Measurements from ENCODE around the gene SIRPG. TPM values are rescaled to one million over a fixed set of nuclear protein-coding genes. Genes with fewer than 3 reads are reported as not detected.

SIRPG gene
- total and polyA plus RNA-seq, 2 of the 13 experiments (the other 11 are each of a cell fraction or from before 2014, with no cell fraction given): not detected

GRCh38 chr20:1636621-1637020 is 21.0 kb downstream of the SIRPG start (continued):
- no peak for TF ChIP-seq GATAD1 (CRISPR knock-in tag; IDR thresholded peaks at IDR 0.05)
- no peak for TF ChIP-seq SRSF4 (IDR thresholded peaks at IDR 0.05; ENCODE audit: low read depth, low read length, poor library complexity, severe bottlenecking)
- no peak for TF ChIP-seq ZNF441 (CRISPR knock-in tag; IDR thresholded peaks at IDR 0.05; ENCODE audit: borderline replicate concordance)
- TF ChIP-seq ZNF232 (CRISPR knock-in tag; IDR thresholded peaks at IDR 0.05; ENCODE audit: borderline replicate concordance): no peak
- TF ChIP-seq SOX13 (IDR thresholded peaks at IDR 0.05): peak; percentile 68; the same call in 1 of the 2 replicates
- TF ChIP-seq SOX13 (CRISPR knock-in tag; conservative IDR thresholded peaks at IDR 0.05 in 1 of 2, IDR thresholded peaks at IDR 0.05 in 1 of 2): peak in 1 of 2 experiments; percentile 92; a peak in 2 of 4 replicates
- TF ChIP-seq ATM (IDR thresholded peaks at IDR 0.05; ENCODE audit: borderline replicate concordance): no peak
- no peak for TF ChIP-seq ZUFSP (CRISPR knock-in tag; IDR thresholded peaks at IDR 0.05; ENCODE audit: borderline replicate concordance)
- no peak for TF ChIP-seq ZNF7 (CRISPR knock-in tag; IDR thresholded peaks at IDR 0.05)
- TF ChIP-seq SSRP1 (CRISPR knock-in tag; IDR thresholded peaks at IDR 0.05): 0 out of 2 replicates have a peak, but pooled peaks have one; percentile 53
- peak; percentile 59 to 60; a peak in 2 of 4 replicates for TF ChIP-seq NR2F1 (CRISPR knock-in tag; IDR thresholded peaks at IDR 0.05)
- TF ChIP-seq ZNF138 (CRISPR knock-in tag; IDR thresholded peaks at IDR 0.05; ENCODE audit: low read depth): no peak
- no peak for TF ChIP-seq DDIT3 (CRISPR knock-in tag; IDR thresholded peaks at IDR 0.05)
- 0 out of 2 replicates have a peak, but pooled peaks have one; percentile 16 for TF ChIP-seq YEATS2 (CRISPR knock-in tag; IDR thresholded peaks at IDR 0.05; ENCODE audit: borderline replicate concordance)
- no peak for TF ChIP-seq HCFC1 (IDR thresholded peaks at IDR 0.05; ENCODE audit: low read depth, low read length)
- no peak for TF ChIP-seq DNMT3B (CRISPR knock-in tag; conservative IDR thresholded peaks at IDR 0.05)
- TF ChIP-seq NFKB2 (CRISPR knock-in tag; IDR thresholded peaks at IDR 0.05; ENCODE audit: borderline replicate concordance): no peak
- no peak for TF ChIP-seq ELK4 (CRISPR knock-in tag; IDR thresholded peaks at IDR 0.05; ENCODE audit: borderline replicate concordance)
- TF ChIP-seq ZNF432 (CRISPR knock-in tag; IDR thresholded peaks at IDR 0.05; ENCODE audit: borderline replicate concordance): no peak
- peak; percentile 65; the same call in 1 of the 2 replicates for TF ChIP-seq HMG20B (CRISPR knock-in tag; conservative IDR thresholded peaks at IDR 0.05)
- no peak for TF ChIP-seq NR3C1 (CRISPR knock-in tag; IDR thresholded peaks at IDR 0.05)
- TF ChIP-seq ARNT (IDR thresholded peaks at IDR 0.05): no peak
- no peak for TF ChIP-seq SIX1 (CRISPR knock-in tag; IDR thresholded peaks at IDR 0.05; ENCODE audit: borderline replicate concordance)
- no peak for TF ChIP-seq THAP9 (CRISPR knock-in tag; IDR thresholded peaks at IDR 0.05; ENCODE audit: borderline replicate concordance)
- no peak for TF ChIP-seq ZNF720 (CRISPR knock-in tag; IDR thresholded peaks at IDR 0.05)
